PC-3 (cell line): ENCODE data around the gene DOCK1. TPM values are rescaled to one million over a fixed set of nuclear protein-coding genes. Genes with fewer than 3 reads are reported as not detected.

Experiments used
- ATAC-seq: fragments of 200-7000 bp; cut with Tn5 transposase; 2 replicates; pipeline ENCODE4 v1.9.1; 2020; ENCODE audit warnings: mild to moderate bottlenecking, moderate library complexity
- BruUV-seq: library from RNA; stranded (reverse); fragments of 400-500 nt; replicated peaks from 2 replicates; lab custom pipeline; 2021; lab: Mats Ljungman, UMichigan
- CTCF ChIA-PET: fragments of 300-600 bp; sonication (Branson Sonifier 250); formaldehyde crosslinking; loops from one replicate; lab custom pipeline; 2022; ENCODE audit warnings: antibody characterized with exemption; lab: Charles Lee
- POLR2A ChIA-PET: fragments of 300-600 bp; sonication (Branson Sonifier 250); formaldehyde crosslinking; loops from one replicate; lab custom pipeline; 2022; ENCODE audit warnings: antibody characterized with exemption; ENCODE audit not compliant: unreplicated experiment; lab: Charles Lee
- DNase-seq: peaks from one replicate; pipeline ENCODE4 v3.0.0-alpha.2; 2015
- H2AFZ ChIP-seq: fragments of 300-600 bp; sonication (generic); 2 replicates; pipeline ENCODE4 v1.6.0; 2016; ENCODE audit warnings: antibody characterized with exemption, low read length
- H3F3A ChIP-seq: fragments of 300-600 bp; sonication (generic); one replicate; pipeline ENCODE4 v1.6.0; 2017; ENCODE audit warnings: antibody characterized with exemption, low read length, control low read depth, mild to moderate bottlenecking; ENCODE audit not compliant: unreplicated experiment
- H3K27ac ChIP-seq: fragments of 300-600 bp; sonication (generic); 2 replicates; pipeline ENCODE4 v1.5.1; 2016; ENCODE audit warnings: mild to moderate bottlenecking, low read length
- H3K27me3 ChIP-seq: fragments of 300-600 bp; sonication (generic); 2 replicates; pipeline ENCODE4 v1.6.1; 2016; ENCODE audit warnings: low read length, mixed read lengths
- H3K36me3 ChIP-seq: fragments of 300-600 bp; sonication (generic); 2 replicates; pipeline ENCODE4 v1.6.1; 2016; ENCODE audit warnings: low read depth, mixed run types, low read length, mixed read lengths
- H3K4me1 ChIP-seq: fragments of 300-600 bp; sonication (generic); 2 replicates; pipeline ENCODE4 v1.5.1; 2016; ENCODE audit warnings: low read length; ENCODE audit not compliant: insufficient read depth
- H3K4me2 ChIP-seq: fragments of 300-600 bp; sonication (generic); 2 replicates; pipeline ENCODE4 v1.6.0; 2016; ENCODE audit warnings: low read length
- H3K4me3 ChIP-seq: fragments of 300-600 bp; sonication (generic); 2 replicates; pipeline ENCODE4 v1.5.1; 2016; ENCODE audit warnings: mild to moderate bottlenecking, low read length, mixed read lengths
- H3K79me2 ChIP-seq: fragments of 300-600 bp; sonication (generic); 2 replicates; pipeline ENCODE4 v1.6.1; 2017; ENCODE audit warnings: low read length, mixed read lengths
- H3K9ac ChIP-seq: fragments of 300-600 bp; sonication (generic); 2 replicates; pipeline ENCODE4 v1.6.0; 2016; ENCODE audit warnings: mild to moderate bottlenecking, low read length
- H3K9me2 ChIP-seq: fragments of 300-600 bp; sonication (generic); replicated peaks from 2 replicates; pipeline ENCODE4 v1.6.1; 2016; ENCODE audit warnings: mixed run types, low read length, mixed read lengths
- H3K9me3 ChIP-seq: fragments of 300-600 bp; sonication (generic); 2 replicates; pipeline ENCODE4 v1.6.1; 2016; ENCODE audit warnings: low read length, mixed read lengths
- H4K20me1 ChIP-seq: fragments of 300-600 bp; sonication (generic); 2 replicates; pipeline ENCODE4 v1.6.1; 2016; ENCODE audit warnings: low read length, mixed read lengths
- CTCF ChIP-seq: fragments of 300-600 bp; sonication (generic); conservative IDR thresholded peaks from 2 replicates; pipeline ENCODE4 v1.5.1; 2017; ENCODE audit warnings: antibody characterized with exemption, low read depth, mild to moderate bottlenecking, low read length
- EZH2 ChIP-seq: fragments of 300-600 bp; sonication (generic); IDR thresholded peaks from one replicate; pipeline ENCODE4 v1.6.1; 2017; ENCODE audit warnings: antibody characterized with exemption, mild to moderate bottlenecking, low read length; ENCODE audit not compliant: unreplicated experiment
- EZH2phosphoT487 ChIP-seq: fragments of 300-600 bp; sonication (generic); IDR thresholded peaks from 2 replicates; pipeline ENCODE4 v1.6.1; 2018; ENCODE audit warnings: mild to moderate bottlenecking, antibody characterized with exemption, low read length, borderline replicate concordance
- intact Hi-C: fragments of 100-400 bp; cut with micrococcal nuclease; formaldehyde crosslinking; loops from 2 replicates; pipeline ENCODE4 v1.9.0; 2023
- total RNA-seq: library from RNA; depleted of rRNA; stranded (reverse); fragments of >200 nt; gene quantifications from 2 replicates; pipeline ENCODE4 v1.2.3, GENCODE V29; 2014

Gene DOCK1
- total RNA-seq, 1 experiment from 2014 or later, result 34.3 TPM

- ChIA-PET CTCF (no interaction called here), POLR2A (no interaction called here)
- Histone ChIP-seq H3K4me3 (no peak overlapping the region), H3K27ac (no peak overlapping the region), H3K4me2 (no peak overlapping the region), H3F3A (no peaks in the 10 kb centered on the region), H3K79me2 (no peaks in the 10 kb centered on the region), H3K27me3 (no peaks in the 10 kb centered on the region), H3K9me2 (no peaks in the 10 kb centered on the region), H3K9me3 (no peaks in the 10 kb centered on the region), H3K4me1 (no peaks in the 10 kb centered on the region), H4K20me1 (no peaks in the 10 kb centered on the region), H3K36me3 (no peaks in the 10 kb centered on the region), H2AFZ (no peak overlapping the region), H3K9ac (no peak overlapping the region)
- TF ChIP-seq EZH2 (no peak), EZH2phosphoT487 (no peak), CTCF (no peak)
- no peak for DNase-seq
- ATAC-seq, result no peak
- intact Hi-C loops, result no loop called here
- no TSS peak for BruUV-seq
Measured at GRCh38 chr10:127175357-127176110, 270.3 kb downstream of the DOCK1 start.

GRCh38 chr10:127176649-127177048 lies 271.4 kb downstream of the DOCK1 start:
- H3K9me2 ChIP-seq, result no peaks in the 10 kb centered on the region
- no peak overlapping the region for H2AFZ ChIP-seq
- CTCF ChIA-PET, result no interaction called here
- DNase-seq (no peak), ATAC-seq (no peak)
- H3F3A ChIP-seq, result no peaks in the 10 kb centered on the region
- H3K4me1 ChIP-seq, result no peaks in the 10 kb centered on the region
- no peaks in the 10 kb centered on the region for H3K36me3 ChIP-seq
- H3K27ac ChIP-seq, result no peak overlapping the region
- H3K27me3 ChIP-seq, result no peaks in the 10 kb centered on the region
- TF ChIP-seq CTCF (no peak), EZH2 (no peak), EZH2phosphoT487 (no peak)
- no peak overlapping the region for H3K9ac ChIP-seq
- H3K4me3 ChIP-seq, result no peak overlapping the region
- POLR2A ChIA-PET, result no interaction called here
- H4K20me1 ChIP-seq, result no peaks in the 10 kb centered on the region
- H3K79me2 ChIP-seq, result no peaks in the 10 kb centered on the region
- intact Hi-C loops, result no loop called here
- no TSS peak for BruUV-seq
- no peak overlapping the region for H3K4me2 ChIP-seq
- no peaks in the 10 kb centered on the region for H3K9me3 ChIP-seq

GRCh38 chr10:127179612-127180250 lies 274.5 kb downstream of the DOCK1 start:
- H3K9ac ChIP-seq, result no peak overlapping the region
- no peaks in the 10 kb centered on the region for H3K4me1 ChIP-seq
- H3K4me3 ChIP-seq, result no peak overlapping the region
- no TSS peak for BruUV-seq
- H3K36me3 ChIP-seq, result no peaks in the 10 kb centered on the region
- H2AFZ ChIP-seq, result no peak overlapping the region
- H3K9me3 ChIP-seq, result no peaks in the 10 kb centered on the region
- H3K79me2 ChIP-seq, result no peaks in the 10 kb centered on the region
- H3K27me3 ChIP-seq, result no peaks in the 10 kb centered on the region
- ATAC-seq (no peak), DNase-seq (no peak)
- ChIA-PET POLR2A (no interaction called here), CTCF (no interaction called here)
- intact Hi-C loops, result no loop called here
- no peak for TF ChIP-seq CTCF
- TF ChIP-seq EZH2phosphoT487, result no peak
- TF ChIP-seq EZH2, result no peak
- no peak overlapping the region for H3K27ac ChIP-seq
- H4K20me1 ChIP-seq, result no peaks in the 10 kb centered on the region
- H3K9me2 ChIP-seq, result no peaks in the 10 kb centered on the region
- no peak overlapping the region for H3K4me2 ChIP-seq
- H3F3A ChIP-seq, result no peaks in the 10 kb centered on the region
